Activated CD8-positive, alpha-beta memory T cell treated with anti-CD3 and anti-CD28 coated beads for 48 hours (primary cell): ENCODE results near the gene MB.

Experiments used
- DNase-seq, 3 experiments: peaks; one replicate each; pipeline ENCODE4 v3.0.0-alpha.2; 2020; ENCODE audit warnings: low read depth in 2 of 3, low spot score in 2 of 3

Gene MB

GRCh38 chr22:35618427-35619223, 1.5 kb upstream of the MB start:
- no peak for DNase-seq

- no peak for DNase-seq
Observed at GRCh38 chr22:35616043-35616442, 1.1 kb downstream of the MB start.

GRCh38 chr22:35615156-35615555, 2.0 kb downstream of the MB start:
- no peak for DNase-seq

- no peak for DNase-seq
Observed at GRCh38 chr22:35614404-35614803, 2.7 kb downstream of the MB start.

- no peak for DNase-seq
Observed at GRCh38 chr22:35612903-35613302, 4.2 kb downstream of the MB start.

GRCh38 chr22:35611891-35612576, 5.1 kb downstream of the MB start:
- no peak for DNase-seq

GRCh38 chr22:35611200-35611890, 5.8 kb downstream of the MB start:
- no peak for DNase-seq

- DNase-seq: no peak
Observed at GRCh38 chr22:35610741-35611140, 6.4 kb downstream of the MB start.

- no peak for DNase-seq
Observed at GRCh38 chr22:35609761-35610160, 7.4 kb downstream of the MB start.

GRCh38 chr22:35609261-35609660, 7.9 kb downstream of the MB start:
- no peak for DNase-seq

- DNase-seq: no peak
Observed at GRCh38 chr22:35608088-35608487, 9.0 kb downstream of the MB start.

- no peak for DNase-seq
Observed at GRCh38 chr22:35606916-35607315, 10.2 kb downstream of the MB start.

- DNase-seq: no peak
Observed at GRCh38 chr22:35605851-35606481, 11.2 kb downstream of the MB start.

GRCh38 chr22:35605369-35605680, 11.8 kb downstream of the MB start:
- no peak for DNase-seq

GRCh38 chr22:35604621-35605368, 12.3 kb downstream of the MB start:
- peak in 1 of 3 experiments; percentile 11 for DNase-seq

- DNase-seq: no peak
Observed at GRCh38 chr22:35601743-35602615, 15.2 kb downstream of the MB start.

- DNase-seq: no peak
Observed at GRCh38 chr22:35601013-35601580, 16.0 kb downstream of the MB start.

GRCh38 chr22:35600476-35600875, 16.7 kb downstream of the MB start:
- no peak for DNase-seq

- no peak for DNase-seq
Observed at GRCh38 chr22:35599364-35599763, 17.8 kb downstream of the MB start.

- DNase-seq: no peak
Observed at GRCh38 chr22:35598396-35598710, 18.8 kb downstream of the MB start.
